HCT116 (cell line): ENCODE measurements around the gene TGM4. TPM values are rescaled to one million over a fixed set of nuclear protein-coding genes. Genes with fewer than 3 reads are reported as not detected.

Source experiments
- ATAC-seq: fragments of 200-7000 bp; cut with Tn5 transposase; 2 replicates; pipeline ENCODE4 v1.9.1; 2020; ENCODE audit warnings: mild to moderate bottlenecking, moderate library complexity
- BruUV-seq: library from RNA; stranded (reverse); fragments of 400-500 nt; replicated peaks from 2 replicates; lab custom pipeline; 2021; lab: Mats Ljungman, UMichigan
- CTCF ChIA-PET: fragments of 300-600 bp; sonication (Branson Sonifier 250); formaldehyde crosslinking; loops from one replicate; lab custom pipeline; 2021; ENCODE audit warnings: antibody characterized with exemption; lab: Charles Lee
- POLR2A ChIA-PET: fragments of 300-600, 350-600 bp; sonication (Branson Sonifier 250); formaldehyde crosslinking; loops from one replicate; lab custom pipeline; 2021; ENCODE audit warnings: antibody characterized with exemption; lab: Charles Lee
- RAD21 ChIA-PET, 2 experiments: fragments of 300-600 bp; sonication (Branson Sonifier 250); formaldehyde crosslinking; loops; one replicate each; lab custom pipeline; 2023; ENCODE audit warnings: low total read pairs in 2 of 2; ENCODE audit not compliant: uncharacterized antibody in 2 of 2, unreplicated experiment in 2 of 2, low non-redundant PET in 1 of 2; lab: Charles Lee
- DNase-seq: peaks from one replicate; pipeline ENCODE4 v3.0.0-alpha.2; 2010; ENCODE audit warnings: low read depth, low spot score
- H2AFZ ChIP-seq: fragments of 200-600 bp; shearing (Covaris generic), sonication (generic); 2 replicates; pipeline ENCODE4 v1.6.1; 2017; ENCODE audit warnings: low read depth, mixed run types, mixed read lengths, antibody characterized with exemption, low read length; ENCODE audit not compliant: poor library complexity, severe bottlenecking
- H3K27ac ChIP-seq: 2 replicates; pipeline ENCODE4 v1.5.1; 2012; ENCODE audit warnings: low read depth, low read length
- H3K27me3 ChIP-seq: fragments of 200-600 bp; sonication (generic); 2 replicates; pipeline ENCODE4 v1.6.1; 2016; ENCODE audit warnings: mixed run types, low read length, mixed read lengths; ENCODE audit not compliant: insufficient read depth
- H3K36me3 ChIP-seq, 2 experiments: fragments of 200-500 bp in 1 of 2; fragments of 200-600 bp in 1 of 2; sonication (Bioruptor generic) in 1 of 2; sonication (generic) in 1 of 2; 2 replicates each; pipeline versions ENCODE4 v1.5.1 to v1.6.1; 2014 to 2016; ENCODE audit warnings: low read length in 2 of 2, inconsistent platforms in 1 of 2, mixed read lengths in 1 of 2, mixed run types in 1 of 2; ENCODE audit not compliant: insufficient read depth in 2 of 2, control insufficient read depth in 1 of 2
- H3K4me1 ChIP-seq, 2 experiments: fragments of 200-600 bp in 1 of 2; sonication (generic) in 1 of 2; 2 replicates each; pipeline versions ENCODE4 v1.5.1 to v1.6.1; 2012 to 2017; ENCODE audit warnings: low read length in 2 of 2, inconsistent platforms in 1 of 2, mild to moderate bottlenecking in 1 of 2, mixed read lengths in 1 of 2, mixed run types in 1 of 2, moderate library complexity in 1 of 2; ENCODE audit not compliant: insufficient read depth in 2 of 2, control insufficient read depth in 1 of 2
- H3K4me2 ChIP-seq: fragments of 200-600 bp; sonication (generic); 2 replicates; pipeline ENCODE4 v1.6.1; 2017; ENCODE audit warnings: mixed run types, low read length, mixed read lengths
- H3K4me3 ChIP-seq, 2 experiments: fragments of 200-600 bp in 1 of 2; sonication (generic) in 1 of 2; replicated peaks in 1 of 2; 2 replicates each; pipeline ENCODE4 v1.5.1; 2011 to 2016; ENCODE audit warnings: low read length in 2 of 2, control low read depth in 1 of 2, low read depth in 1 of 2, mild to moderate bottlenecking in 1 of 2, mixed read lengths in 1 of 2, mixed run types in 1 of 2
- H3K79me2 ChIP-seq: fragments of 200-600 bp; sonication (generic); 2 replicates; pipeline ENCODE4 v1.6.1; 2017; ENCODE audit warnings: mild to moderate bottlenecking, mixed run types, low read length, moderate library complexity, mixed read lengths; ENCODE audit not compliant: insufficient read depth
- H3K9ac ChIP-seq: fragments of 200-600 bp; sonication (generic); 2 replicates; pipeline ENCODE4 v1.6.1; 2016; ENCODE audit warnings: low read length, mixed read lengths
- H3K9me2 ChIP-seq: fragments of 200-600 bp; sonication (generic), shearing (Covaris generic); 2 replicates; pipeline ENCODE4 v1.6.1; 2017; ENCODE audit warnings: mixed run types, mild to moderate bottlenecking, moderate library complexity; ENCODE audit not compliant: insufficient read depth
- H3K9me3 ChIP-seq, 2 experiments: fragments of 200-500 bp in 1 of 2; fragments of 200-600 bp in 1 of 2; sonication (Bioruptor generic) in 1 of 2; sonication (generic) in 1 of 2; 2 replicates each; pipeline ENCODE4 v1.6.1; 2014 to 2017; ENCODE audit warnings: low read length in 2 of 2, mixed read lengths in 2 of 2, inconsistent platforms in 1 of 2, low read depth in 1 of 2, mild to moderate bottlenecking in 1 of 2, mixed run types in 1 of 2, moderate library complexity in 1 of 2; ENCODE audit not compliant: control insufficient read depth in 1 of 2, insufficient read depth in 1 of 2
- H4K20me1 ChIP-seq: fragments of 200-600 bp; sonication (generic), shearing (Covaris generic); 2 replicates; pipeline ENCODE4 v1.6.1; 2017; ENCODE audit warnings: mixed run types, mild to moderate bottlenecking, moderate library complexity; ENCODE audit not compliant: insufficient read depth
- CBX3 ChIP-seq: IDR thresholded peaks from 2 replicates; pipeline ENCODE4 v1.6.1; 2012; ENCODE audit warnings: low read depth
- EGR1 ChIP-seq: IDR thresholded peaks from 2 replicates; pipeline ENCODE4 v1.6.1; 2012; ENCODE audit warnings: low read depth
- ELF1 ChIP-seq: IDR thresholded peaks from 2 replicates; pipeline ENCODE4 v1.6.1; 2012; ENCODE audit warnings: low read depth, borderline replicate concordance
- EZH2 ChIP-seq: fragments of 200-600 bp; sonication (generic); IDR thresholded peaks from 2 replicates; pipeline ENCODE4 v1.6.1; 2017; ENCODE audit warnings: antibody characterized with exemption, mixed run types
- FOSL1 ChIP-seq: IDR thresholded peaks from 2 replicates; pipeline ENCODE4 v1.6.1; 2012; ENCODE audit warnings: low read depth
- JUND ChIP-seq: IDR thresholded peaks from 2 replicates; pipeline ENCODE4 v1.6.1; 2012
- POLR2A ChIP-seq: IDR thresholded peaks from 2 replicates; pipeline ENCODE4 v1.7.0; 2011; ENCODE audit warnings: borderline replicate concordance; ENCODE audit not compliant: insufficient read depth, insufficient read length; ENCODE audit errors: extremely low read depth
- RAD21 ChIP-seq: IDR thresholded peaks from 2 replicates; pipeline ENCODE4 v1.6.1; 2012; ENCODE audit warnings: low read depth, mild to moderate bottlenecking
- SIN3A ChIP-seq: IDR thresholded peaks from 2 replicates; pipeline ENCODE4 v1.6.1; 2012; ENCODE audit warnings: low read depth
- SP1 ChIP-seq: IDR thresholded peaks from 2 replicates; pipeline ENCODE4 v1.6.1; 2012; ENCODE audit warnings: low read depth
- SRF ChIP-seq: IDR thresholded peaks from 2 replicates; pipeline ENCODE4 v1.6.1; 2012; ENCODE audit warnings: low read depth
- TCF7L2 ChIP-seq: IDR thresholded peaks from 2 replicates; pipeline ENCODE4 v1.7.0; 2011; ENCODE audit warnings: borderline replicate concordance, inconsistent platforms; ENCODE audit not compliant: insufficient read depth, insufficient read length; ENCODE audit errors: extremely low read depth
- ZFX ChIP-seq: fragments of 450-650 bp; IDR thresholded peaks from 2 replicates; pipeline ENCODE4 v1.6.1; 2017
- intact Hi-C: fragments of 100-400 bp; cut with micrococcal nuclease; formaldehyde crosslinking; loops from 2 replicates; pipeline ENCODE4 v1.10.0; 2022
- total RNA-seq: library from RNA; stranded (reverse); gene quantifications from one replicate; pipeline ENCODE4 v1.2.1, GENCODE V29; 2021; ENCODE audit not compliant: unreplicated experiment
- TF ChIP-seq, protein P1 (sequence below), 3 experiments: fragments of 200-600 bp in 1 of 3; sonication (generic) in 1 of 3; IDR thresholded peaks in 2 of 3; conservative IDR thresholded peaks in 1 of 3; 2 replicates each; pipeline ENCODE4 v1.5.1; 2012 to 2017; ENCODE audit warnings: low read depth in 2 of 3, low read length in 2 of 3, antibody characterized with exemption in 1 of 3, borderline replicate concordance in 1 of 3, control low read depth in 1 of 3, mild to moderate bottlenecking in 1 of 3, mixed read lengths in 1 of 3, mixed run types in 1 of 3, moderate library complexity in 1 of 3; ENCODE audit not compliant: insufficient read depth in 1 of 3
- TF ChIP-seq, protein P2 (sequence below): IDR thresholded peaks from 2 replicates; pipeline ENCODE4 v1.6.1; 2012; ENCODE audit warnings: low read depth
- TF ChIP-seq, protein P3 (sequence below): IDR thresholded peaks from 2 replicates; pipeline ENCODE4 v1.6.1; 2011; ENCODE audit warnings: mild to moderate bottlenecking, low read length, moderate library complexity; ENCODE audit not compliant: insufficient replicate concordance; ENCODE audit errors: extremely low read depth

The TGM4 gene
- total RNA-seq, 1 experiment from 2014 or later = not detected

- POLR2A ChIA-PET = no interaction called here
- H3K9me2 ChIP-seq = no peaks in the 10 kb centered on the region
- intact Hi-C loops = no loop called here
- DNase-seq (no peak), ATAC-seq (no peak)
- no peak overlapping the region for H3K4me3 ChIP-seq
- H3K9ac ChIP-seq = no peak overlapping the region
- TF ChIP-seq FOSL1 (no peak), SIN3A (no peak), RAD21 (no peak), EGR1 (no peak), TCF7L2 (no peak), SRF (no peak), SP1 (no peak), JUND (no peak), ZFX (no peak), POLR2A (no peak), ELF1 (no peak), EZH2 (no peak), CBX3 (no peak)
- TF ChIP-seq, protein P1, sequence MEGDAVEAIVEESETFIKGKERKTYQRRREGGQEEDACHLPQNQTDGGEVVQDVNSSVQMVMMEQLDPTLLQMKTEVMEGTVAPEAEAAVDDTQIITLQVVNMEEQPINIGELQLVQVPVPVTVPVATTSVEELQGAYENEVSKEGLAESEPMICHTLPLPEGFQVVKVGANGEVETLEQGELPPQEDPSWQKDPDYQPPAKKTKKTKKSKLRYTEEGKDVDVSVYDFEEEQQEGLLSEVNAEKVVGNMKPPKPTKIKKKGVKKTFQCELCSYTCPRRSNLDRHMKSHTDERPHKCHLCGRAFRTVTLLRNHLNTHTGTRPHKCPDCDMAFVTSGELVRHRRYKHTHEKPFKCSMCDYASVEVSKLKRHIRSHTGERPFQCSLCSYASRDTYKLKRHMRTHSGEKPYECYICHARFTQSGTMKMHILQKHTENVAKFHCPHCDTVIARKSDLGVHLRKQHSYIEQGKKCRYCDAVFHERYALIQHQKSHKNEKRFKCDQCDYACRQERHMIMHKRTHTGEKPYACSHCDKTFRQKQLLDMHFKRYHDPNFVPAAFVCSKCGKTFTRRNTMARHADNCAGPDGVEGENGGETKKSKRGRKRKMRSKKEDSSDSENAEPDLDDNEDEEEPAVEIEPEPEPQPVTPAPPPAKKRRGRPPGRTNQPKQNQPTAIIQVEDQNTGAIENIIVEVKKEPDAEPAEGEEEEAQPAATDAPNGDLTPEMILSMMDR (IDR thresholded peaks at IDR 0.05 in 2 of 3, conservative IDR thresholded peaks at IDR 0.05 in 1 of 3; ENCODE audit: borderline replicate concordance in 1 of 3, insufficient read depth in 1 of 3, low read depth in 2 of 3, low read length in 2 of 3) = no peak
- TF ChIP-seq, protein P2, sequence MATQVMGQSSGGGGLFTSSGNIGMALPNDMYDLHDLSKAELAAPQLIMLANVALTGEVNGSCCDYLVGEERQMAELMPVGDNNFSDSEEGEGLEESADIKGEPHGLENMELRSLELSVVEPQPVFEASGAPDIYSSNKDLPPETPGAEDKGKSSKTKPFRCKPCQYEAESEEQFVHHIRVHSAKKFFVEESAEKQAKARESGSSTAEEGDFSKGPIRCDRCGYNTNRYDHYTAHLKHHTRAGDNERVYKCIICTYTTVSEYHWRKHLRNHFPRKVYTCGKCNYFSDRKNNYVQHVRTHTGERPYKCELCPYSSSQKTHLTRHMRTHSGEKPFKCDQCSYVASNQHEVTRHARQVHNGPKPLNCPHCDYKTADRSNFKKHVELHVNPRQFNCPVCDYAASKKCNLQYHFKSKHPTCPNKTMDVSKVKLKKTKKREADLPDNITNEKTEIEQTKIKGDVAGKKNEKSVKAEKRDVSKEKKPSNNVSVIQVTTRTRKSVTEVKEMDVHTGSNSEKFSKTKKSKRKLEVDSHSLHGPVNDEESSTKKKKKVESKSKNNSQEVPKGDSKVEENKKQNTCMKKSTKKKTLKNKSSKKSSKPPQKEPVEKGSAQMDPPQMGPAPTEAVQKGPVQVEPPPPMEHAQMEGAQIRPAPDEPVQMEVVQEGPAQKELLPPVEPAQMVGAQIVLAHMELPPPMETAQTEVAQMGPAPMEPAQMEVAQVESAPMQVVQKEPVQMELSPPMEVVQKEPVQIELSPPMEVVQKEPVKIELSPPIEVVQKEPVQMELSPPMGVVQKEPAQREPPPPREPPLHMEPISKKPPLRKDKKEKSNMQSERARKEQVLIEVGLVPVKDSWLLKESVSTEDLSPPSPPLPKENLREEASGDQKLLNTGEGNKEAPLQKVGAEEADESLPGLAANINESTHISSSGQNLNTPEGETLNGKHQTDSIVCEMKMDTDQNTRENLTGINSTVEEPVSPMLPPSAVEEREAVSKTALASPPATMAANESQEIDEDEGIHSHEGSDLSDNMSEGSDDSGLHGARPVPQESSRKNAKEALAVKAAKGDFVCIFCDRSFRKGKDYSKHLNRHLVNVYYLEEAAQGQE = no peak
- TF ChIP-seq, protein P3, sequence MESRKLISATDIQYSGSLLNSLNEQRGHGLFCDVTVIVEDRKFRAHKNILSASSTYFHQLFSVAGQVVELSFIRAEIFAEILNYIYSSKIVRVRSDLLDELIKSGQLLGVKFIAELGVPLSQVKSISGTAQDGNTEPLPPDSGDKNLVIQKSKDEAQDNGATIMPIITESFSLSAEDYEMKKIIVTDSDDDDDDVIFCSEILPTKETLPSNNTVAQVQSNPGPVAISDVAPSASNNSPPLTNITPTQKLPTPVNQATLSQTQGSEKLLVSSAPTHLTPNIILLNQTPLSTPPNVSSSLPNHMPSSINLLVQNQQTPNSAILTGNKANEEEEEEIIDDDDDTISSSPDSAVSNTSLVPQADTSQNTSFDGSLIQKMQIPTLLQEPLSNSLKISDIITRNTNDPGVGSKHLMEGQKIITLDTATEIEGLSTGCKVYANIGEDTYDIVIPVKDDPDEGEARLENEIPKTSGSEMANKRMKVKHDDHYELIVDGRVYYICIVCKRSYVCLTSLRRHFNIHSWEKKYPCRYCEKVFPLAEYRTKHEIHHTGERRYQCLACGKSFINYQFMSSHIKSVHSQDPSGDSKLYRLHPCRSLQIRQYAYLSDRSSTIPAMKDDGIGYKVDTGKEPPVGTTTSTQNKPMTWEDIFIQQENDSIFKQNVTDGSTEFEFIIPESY = no peak
- no peak overlapping the region for H3K4me2 ChIP-seq
- no peak overlapping the region for H3K27ac ChIP-seq
- no peaks in the 10 kb centered on the region for H3K27me3 ChIP-seq
- H3K4me1 ChIP-seq = no peaks in the 10 kb centered on the region
- RAD21 ChIA-PET = no interaction called here
- H3K36me3 ChIP-seq = peaks cover 0 to 9% of the 10 kb centered on the region in 2 experiments; a peak in 3 of 4 replicates
- no peak overlapping the region for H2AFZ ChIP-seq
- BruUV-seq = no TSS peak
- no peaks in the 10 kb centered on the region for H3K79me2 ChIP-seq
- H4K20me1 ChIP-seq = no peaks in the 10 kb centered on the region
- no peaks in the 10 kb centered on the region for H3K9me3 ChIP-seq
- CTCF ChIA-PET = no interaction called here
Measured at GRCh38 chr3:44932271-44932670, 57.9 kb downstream of the TGM4 start.
